K562 (cell line): ENCODE measurements around the gene TFF3. TPM values are rescaled to one million over a fixed set of nuclear protein-coding genes. Genes with fewer than 3 reads are reported as not detected.

Source experiments
- ATAC-seq: fragments of 200-7000 bp; cut with Tn5 transposase; 3 replicates; pipeline ENCODE4 v1.9.1; 2020; ENCODE audit warnings: moderate library complexity
- BruUV-seq: library from RNA; stranded (reverse); fragments of 400-500 nt; replicated peaks from 2 replicates; lab custom pipeline; 2021; lab: Mats Ljungman, UMichigan
- CTCF ChIA-PET: fragments of 300-600 bp; formaldehyde crosslinking; extraction: SDS; loops from one replicate; lab custom pipeline; 2021; ENCODE audit warnings: low intra/inter-chr PET ratio; lab: Yijun Ruan, JAX
- POLR2A ChIA-PET: fragments of 300-600, 350-650 bp; sonication (Branson Sonifier 250); formaldehyde crosslinking; extraction: SDS; loops from one replicate; lab custom pipeline; 2021; ENCODE audit warnings: antibody characterized with exemption, inconsistent platforms; lab: Yijun Ruan, JAX
- DNase-seq, 4 experiments: peaks; one replicate each; pipeline versions ENCODE4 v3.0.0 to v3.0.0-alpha.2; 2011 to 2018; ENCODE audit warnings: low spot score in 3 of 4, mixed read lengths in 3 of 4; ENCODE audit errors: extremely low read depth in 1 of 4
- FAIRE-seq: peaks from 2 replicates; lab custom pipeline; 2011; peaks lifted over from hg19 to GRCh38; lab: Jason Lieb, UNC
- H2AFZ ChIP-seq: 2 replicates; pipeline ENCODE4 v1.6.0; 2011; ENCODE audit warnings: low read depth, low read length, control low read depth, inconsistent platforms
- H3K27ac ChIP-seq: fragments of 200-600 bp; 3 replicates; pipeline ENCODE4 v1.8.0; 2011; ENCODE audit warnings: low read depth, mild to moderate bottlenecking, control low read depth, inconsistent platforms, low read length, moderate library complexity, mixed read lengths; ENCODE audit errors: extremely low read depth
- H3K27me3 ChIP-seq, 2 experiments: fragments of 300-600 bp in 1 of 2; 2 replicates in 1 of 2; 3 replicates in 1 of 2; pipeline versions ENCODE4 v1.6.0 to v1.8.0; 2011; ENCODE audit warnings: inconsistent platforms in 2 of 2, low read length in 2 of 2, mild to moderate bottlenecking in 1 of 2, mixed read lengths in 1 of 2, moderate library complexity in 1 of 2; ENCODE audit not compliant: control insufficient read depth in 2 of 2, insufficient read depth in 2 of 2
- H3K36me3 ChIP-seq: fragments of 300-600 bp; 3 replicates; pipeline ENCODE4 v1.8.0; 2011; ENCODE audit warnings: mild to moderate bottlenecking, low read length, inconsistent platforms; ENCODE audit not compliant: control insufficient read depth, insufficient read depth
- H3K4me1 ChIP-seq, 2 experiments: fragments of 200-600 bp in 1 of 2; replicated peaks in 1 of 2; 2 replicates in 1 of 2; 3 replicates in 1 of 2; pipeline versions ENCODE4 v1.5.1 to v1.8.0; 2011; ENCODE audit warnings: inconsistent platforms in 2 of 2, low read length in 2 of 2, mild to moderate bottlenecking in 1 of 2, mixed read lengths in 1 of 2, moderate library complexity in 1 of 2; ENCODE audit not compliant: control insufficient read depth in 2 of 2, insufficient read depth in 2 of 2
- H3K4me2 ChIP-seq: 2 replicates; pipeline ENCODE4 v1.6.1; 2011; ENCODE audit warnings: low read length, control low read depth, inconsistent platforms, mixed read lengths; ENCODE audit not compliant: insufficient read depth
- H3K4me3 ChIP-seq: fragments of 200-600 bp; sonication (generic), shearing (Covaris generic); 2 replicates; pipeline ENCODE4 v1.5.1; 2016; ENCODE audit warnings: control low read depth, inconsistent platforms
- H3K79me2 ChIP-seq: fragments of 200-600 bp; 3 replicates; pipeline ENCODE4 v1.8.0; 2011; ENCODE audit warnings: low read length, inconsistent platforms; ENCODE audit not compliant: control insufficient read depth, insufficient read depth
- H3K9ac ChIP-seq, 2 experiments: 2 replicates each; pipeline versions ENCODE4 v1.6.0 to v1.6.1; 2011; ENCODE audit warnings: low read depth in 2 of 2, low read length in 2 of 2, control low read depth in 1 of 2, inconsistent platforms in 1 of 2, mild to moderate bottlenecking in 1 of 2, mixed read lengths in 1 of 2; ENCODE audit not compliant: insufficient read depth in 1 of 2
- H3K9me1 ChIP-seq: one replicate; pipeline ENCODE4 v1.6.0; 2011; ENCODE audit warnings: inconsistent platforms, mild to moderate bottlenecking, low read length, moderate library complexity; ENCODE audit not compliant: control insufficient read depth, insufficient read depth
- H3K9me3 ChIP-seq: replicated peaks from 2 replicates; pipeline ENCODE4 v1.5.1; 2011; ENCODE audit warnings: low read depth, low read length, inconsistent platforms; ENCODE audit not compliant: control insufficient read depth, insufficient read depth
- H4K20me1 ChIP-seq: replicated peaks from 2 replicates; pipeline ENCODE4 v1.6.1; 2011; ENCODE audit warnings: low read length, inconsistent platforms, mixed read lengths; ENCODE audit not compliant: control insufficient read depth, insufficient read depth
- CXXC5 ChIP-seq: fragments of 250-450 bp; sonication (Bioruptor Pico); IDR thresholded peaks from 2 replicates; pipeline ENCODE4 v1.8.0; 2022; ENCODE audit warnings: inconsistent platforms, mild to moderate bottlenecking, moderate library complexity
- ILF3 ChIP-seq: fragments of 450-650 bp; IDR thresholded peaks from 2 replicates; pipeline ENCODE4 v1.6.1; 2018; ENCODE audit warnings: antibody characterized with exemption, mild to moderate bottlenecking, moderate library complexity, borderline replicate concordance
- MBD2 ChIP-seq: sonication (generic); IDR thresholded peaks from 2 replicates; pipeline ENCODE4 v1.6.1; 2016; ENCODE audit warnings: low read depth, borderline replicate concordance
- NFXL1 ChIP-seq: fragments of 450-650 bp; formaldehyde crosslinking; IDR thresholded peaks from 2 replicates; pipeline ENCODE4 v1.4.0; 2021; ENCODE audit warnings: mild to moderate bottlenecking
- NR1H2 ChIP-seq: sonication (generic); formaldehyde crosslinking; IDR thresholded peaks from 2 replicates; pipeline ENCODE4 v1.4.0; 2020; ENCODE audit warnings: mild to moderate bottlenecking, missing genetic modification reagents
- POLR2AphosphoS5 ChIP-seq: IDR thresholded peaks from 2 replicates; pipeline ENCODE4 v1.6.1; 2011; ENCODE audit warnings: mild to moderate bottlenecking, low read depth, low read length, moderate library complexity; ENCODE audit not compliant: control insufficient read depth, insufficient read depth
- SNAPC5 ChIP-seq: fragments of 250-450 bp; sonication (Bioruptor Pico); IDR thresholded peaks from 2 replicates; pipeline ENCODE4 v1.8.0; 2021; ENCODE audit warnings: moderate library complexity, mild to moderate bottlenecking, inconsistent platforms
- TFAM ChIP-seq: fragments of 250-450 bp; sonication (Bioruptor Pico); conservative IDR thresholded peaks from 2 replicates; pipeline ENCODE4 v1.5.0; 2021; ENCODE audit warnings: mild to moderate bottlenecking, moderate library complexity
- ZBTB49 ChIP-seq: sonication (generic); formaldehyde crosslinking; IDR thresholded peaks from 2 replicates; pipeline ENCODE4 v1.8.0; 2022; ENCODE audit warnings: missing genetic modification reagents, mild to moderate bottlenecking, borderline replicate concordance
- ZNF121 ChIP-seq: sonication (generic); formaldehyde crosslinking; conservative IDR thresholded peaks from 2 replicates; pipeline ENCODE4 v1.8.0; 2022; ENCODE audit warnings: missing genetic modification reagents
- ZNF274 ChIP-seq: IDR thresholded peaks from 2 replicates; pipeline ENCODE4 v1.6.1; 2011; ENCODE audit warnings: low read depth, mild to moderate bottlenecking, low read length, moderate library complexity, borderline replicate concordance
- ZNF76 ChIP-seq: fragments of 250-450 bp; sonication (Bioruptor Pico); IDR thresholded peaks from 2 replicates; pipeline ENCODE4 v1.4.0; 2020; ENCODE audit warnings: mild to moderate bottlenecking, moderate library complexity, borderline replicate concordance
- WGBS: fragments of 100-300 bp; shearing (Covaris generic); methylation state at CpG from one replicate; pipeline ENCODE4 v1.1.6; 2016; ENCODE audit warnings: low coverage, mixed read lengths; ENCODE audit not compliant: insufficient coverage; ENCODE audit errors: missing lambda C conversion rate; 5-methylcytosine and 5-hydroxymethylcytosine counted together
- in situ Hi-C: fragments of 300-500 bp; cut with MboI; formaldehyde crosslinking; loops from 4 replicates; pipeline ENCODE4 v1.15.0; 2018; ENCODE audit warnings: inconsistent platforms, mixed read lengths
- intact Hi-C: fragments of 100-400 bp; cut with micrococcal nuclease; formaldehyde crosslinking; loops from 2 replicates; pipeline ENCODE4 v1.14.2; 2022
- polyA plus RNA-seq, 8 experiments: library from polyadenylated mRNA; depleted of rRNA in 4 of 8; stranded (reverse) in 5 of 8; unstranded in 3 of 8; fragments of >200 nt; fragmentation: Nextera tagmentation in 2 of 8; fragmentation: Illumina TruSeq in 1 of 8; extraction: Ambion mirVana in 2 of 8; extraction: Trizol in 1 of 8; gene quantifications; 2 replicates each; pipeline versions ENCODE4 v1.2.1 to v1.2.3, GENCODE V29; 2011 to 2014; ENCODE audit warnings: inconsistent platforms in 1 of 8, missing spikeins in 1 of 8
- total RNA-seq, 7 experiments: library from RNA; depleted of rRNA in 6 of 7; stranded (reverse); fragments of >200 nt in 6 of 7; fragmentation: Illumina TruSeq in 2 of 7; extraction: Trizol in 2 of 7; gene quantifications; 2 replicates each; pipeline versions ENCODE4 v1.2.1 to v1.2.3, GENCODE V29; 2011 to 2021; ENCODE audit warnings: low replicate concordance in 1 of 7

Gene TFF3
- total and polyA plus RNA-seq, 9 of the 15 experiments (the other 6 are each of a cell fraction or from before 2014, with no cell fraction given) = 0.78 TPM; not detected in 8

- H3K4me1 ChIP-seq = peaks cover 0 to 7% of the 10 kb centered on the region in 2 experiments; a peak in 3 of 5 replicates
- DNase-seq = no peak
- H2AFZ ChIP-seq = no peak overlapping the region
- in situ Hi-C loops = no loop called here
- POLR2A ChIA-PET = no interaction called here
- no peak for ATAC-seq
- FAIRE-seq = no peak
- no TSS peak for BruUV-seq
- no peaks in the 10 kb centered on the region for H3K79me2 ChIP-seq
- no peak overlapping the region for H3K4me3 ChIP-seq
- H3K9ac ChIP-seq = no peak overlapping the region
- CTCF ChIA-PET = no interaction called here
- TF ChIP-seq ZNF121 (no peak), TFAM (CRISPR knock-in tag) (no peak), ILF3 (no peak), ZBTB49 (CRISPR knock-in tag) (no peak), ZNF274 (no peak), POLR2AphosphoS5 (no peak), SNAPC5 (CRISPR knock-in tag) (no peak), CXXC5 (CRISPR knock-in tag) (no peak), ZNF76 (CRISPR knock-in tag) (no peak), MBD2 (no peak), NR1H2 (CRISPR knock-in tag) (no peak), NFXL1 (no peak)
- TF ChIP-seq, all 486 proteins: peak for 0
- H4K20me1 ChIP-seq = 0 out of 2 replicates have a peak, but pooled peaks cover 5% of the 10 kb centered on the region
- intact Hi-C loops = loop anchor here (10.0 kb wide), 1 partner anchor 171 kb away; no protein-coding TSS in a partner anchor
- peaks cover 30 to 70% of the 10 kb centered on the region in 2 experiments for H3K27me3 ChIP-seq
- no peaks in the 10 kb centered on the region for H3K9me1 ChIP-seq
- H3K27ac ChIP-seq = no peak overlapping the region
- H3K4me2 ChIP-seq = no peak overlapping the region
- H3K9me3 ChIP-seq = no peaks in the 10 kb centered on the region
- no peaks in the 10 kb centered on the region for H3K36me3 ChIP-seq
- 4% methylated on average over 8 of the region's 8 CpGs for WGBS
These were observed 48.1 kb upstream of the TFF3 start for GRCh38 chr21:42363312-42363711.
